Memory B cell (primary cell): ENCODE results near the gene ZIK1.
A peak's percentile ranks its signal among the peaks of the same experiment; 100 is the strongest.

ENCODE experiments used
- ATAC-seq: fragments of 150-1000 bp; cut with Tn5 transposase; 2 replicates; pipeline ENCODE4 v1.10.0; 2021; ENCODE audit warnings: low read depth, mild to moderate bottlenecking, moderate library complexity
- DNase-seq, 2 donors: peaks; one replicate each; pipeline ENCODE4 v3.0.0; 2022; ENCODE audit warnings: low spot score in 2 of 2
- H3K27ac Mint-ChIP-seq: one replicate; pipeline ENCODE4 v1.8.0; 2022; ENCODE audit warnings: mild to moderate bottlenecking, moderate library complexity, mixed read lengths
- H3K27me3 Mint-ChIP-seq: one replicate; pipeline ENCODE4 v1.8.0; 2022; ENCODE audit warnings: mixed read lengths
- H3K36me3 Mint-ChIP-seq: one replicate; pipeline ENCODE4 v1.8.0; 2022; ENCODE audit warnings: mild to moderate bottlenecking, mixed read lengths
- H3K4me1 Mint-ChIP-seq: one replicate; pipeline ENCODE4 v1.8.0; 2022; ENCODE audit warnings: mixed read lengths
- H3K4me3 Mint-ChIP-seq: one replicate; pipeline ENCODE4 v1.8.0; 2022; ENCODE audit warnings: mild to moderate bottlenecking, moderate library complexity, mixed read lengths
- H3K9me3 Mint-ChIP-seq: one replicate; pipeline ENCODE4 v1.8.0; 2022; ENCODE audit warnings: mixed read lengths

ZIK1 gene

DNA sequence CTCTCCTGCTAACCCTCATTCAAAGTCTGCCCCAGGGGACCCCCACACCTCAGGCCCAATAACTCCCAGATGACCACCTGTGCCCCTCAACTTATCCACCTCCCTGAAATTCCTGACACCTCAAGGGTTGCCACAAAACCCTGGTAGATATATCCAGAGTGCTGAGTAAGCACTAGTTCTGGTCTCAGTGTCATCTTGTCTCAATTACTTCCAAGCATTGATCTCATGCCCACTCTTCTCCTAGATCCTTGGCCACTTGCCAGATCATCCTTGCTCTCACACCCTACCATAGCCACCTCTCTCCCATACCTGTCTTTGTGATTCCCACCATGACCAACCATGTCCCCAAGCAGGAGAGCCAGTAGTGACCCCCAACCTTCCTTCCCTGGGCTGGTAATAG, 7.3 kb upstream of the ZIK1 start:
- ATAC-seq = no peak
- H3K9me3 Mint-ChIP-seq = peaks cover 28% of the 10 kb centered on the region
- no peak overlapping the region for H3K27ac Mint-ChIP-seq
- H3K4me1 Mint-ChIP-seq = peaks cover 15% of the 10 kb centered on the region
- no peak overlapping the region for H3K4me3 Mint-ChIP-seq
- no peak for DNase-seq
- peaks cover 61% of the 10 kb centered on the region for H3K36me3 Mint-ChIP-seq
- H3K27me3 Mint-ChIP-seq = no peaks in the 10 kb centered on the region

DNA sequence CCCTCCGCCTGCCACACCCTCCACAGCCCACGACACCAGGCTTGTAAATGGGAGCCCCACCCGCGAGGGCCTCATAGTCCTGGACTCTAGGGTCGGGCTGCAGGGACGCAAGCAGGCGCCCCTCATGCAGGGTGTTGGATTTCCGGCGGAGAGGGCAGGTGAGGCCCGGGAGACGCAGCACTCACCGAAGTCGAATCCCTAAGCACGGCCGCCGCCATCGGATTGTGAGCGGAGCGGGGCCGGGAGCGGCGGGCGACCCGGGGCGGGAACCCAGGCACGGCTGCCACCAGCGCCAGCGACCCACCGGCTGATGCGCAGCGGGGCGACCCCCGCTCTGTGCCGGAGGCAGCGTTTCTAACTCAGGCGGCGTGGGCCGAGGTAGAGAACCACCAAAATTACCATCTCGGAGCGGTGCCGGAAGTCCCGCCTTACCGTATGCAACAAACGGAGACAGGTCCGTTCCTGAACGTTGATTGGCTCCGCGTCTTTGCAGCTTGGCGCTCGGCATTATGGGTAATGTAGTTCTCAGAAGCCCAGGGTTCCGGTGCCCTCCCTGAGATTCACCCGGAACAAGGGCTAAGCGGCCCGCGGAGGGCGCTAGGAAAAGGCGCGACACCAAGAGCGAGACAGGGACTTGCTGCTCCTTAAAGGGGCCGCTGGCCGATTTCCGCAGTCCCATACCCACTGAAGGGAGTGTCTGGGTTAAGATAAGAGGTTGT, 5.3 kb upstream of the ZIK1 start, which contains the start of gene ZNF416:
ZNF416 (minus strand) TSS at position 425 of the 719 bp plus-strand sequence; CDS start at position 218, 207 bp downstream.
- ATAC-seq (peak; percentile 95), DNase-seq (peak; percentile 87 to 94)
- peaks cover 32% of the 10 kb centered on the region for H3K9me3 Mint-ChIP-seq
- H3K27me3 Mint-ChIP-seq = no peaks in the 10 kb centered on the region
- no peak within 1 kb of the TSS for H3K27ac Mint-ChIP-seq
- H3K36me3 Mint-ChIP-seq = peaks cover 42% of the 10 kb centered on the region
- H3K4me3 Mint-ChIP-seq = peak within 1 kb of the TSS; percentile 87
- peaks cover 15% of the 10 kb centered on the region for H3K4me1 Mint-ChIP-seq

DNA sequence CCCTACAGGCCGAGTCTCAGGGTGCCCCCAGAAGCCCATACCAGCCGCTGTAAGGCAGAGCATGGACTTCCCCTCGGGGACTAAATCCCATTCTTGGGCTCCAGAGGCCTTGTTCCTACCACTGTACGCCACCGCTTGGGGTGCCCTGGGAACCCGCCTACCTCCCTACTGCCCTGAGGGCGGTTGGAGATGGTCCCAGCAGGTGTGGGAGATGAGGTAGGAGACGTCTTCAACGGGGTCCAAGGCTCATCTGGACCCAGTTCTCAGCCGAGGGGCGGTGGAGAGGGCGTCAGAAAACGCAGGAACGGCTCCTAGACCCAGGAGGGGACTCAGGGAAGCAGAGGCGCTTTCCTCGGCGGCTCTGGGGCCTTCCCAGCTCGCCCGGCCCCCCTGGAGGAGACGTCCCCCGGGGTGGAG, 833 bp upstream of the ZIK1 start:
- Mint-ChIP-seq H3K9me3 (peaks cover 29% of the 10 kb centered on the region), H3K27me3 (no peaks in the 10 kb centered on the region), H3K4me3 (peak overlapping the region; percentile 96), H3K4me1 (peaks cover 12% of the 10 kb centered on the region), H3K27ac (peak overlapping the region; percentile 84), H3K36me3 (peaks cover 34% of the 10 kb centered on the region)
- ATAC-seq (no peak), DNase-seq (no peak)

DNA sequence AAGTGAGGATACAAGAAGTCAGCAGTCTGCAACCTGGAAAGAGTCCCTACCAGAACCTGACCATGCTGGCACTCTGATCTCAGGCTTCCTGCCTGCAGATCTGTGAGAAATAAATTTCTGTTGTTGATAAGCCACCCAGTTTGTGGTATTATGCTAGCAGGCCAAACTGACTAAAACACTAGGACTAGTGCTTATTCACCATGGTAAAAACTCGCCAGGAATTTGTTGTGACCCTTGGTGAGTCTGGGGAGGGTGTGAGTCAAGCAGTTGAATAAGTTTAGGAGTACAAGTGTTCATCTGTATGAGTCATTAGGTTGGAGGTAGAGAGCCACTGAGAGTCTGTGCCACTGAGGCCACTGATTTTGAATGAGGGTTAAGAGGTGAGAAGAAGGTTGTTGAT, 3.6 kb downstream of the ZIK1 start:
- Mint-ChIP-seq H3K9me3 (peaks cover 37% of the 10 kb centered on the region), H3K4me1 (peaks cover 10% of the 10 kb centered on the region), H3K36me3 (peaks cover 67% of the 10 kb centered on the region), H3K27ac (no peak overlapping the region), H3K4me3 (no peak overlapping the region), H3K27me3 (no peaks in the 10 kb centered on the region)
- no peak for ATAC-seq
- DNase-seq = no peak

DNA sequence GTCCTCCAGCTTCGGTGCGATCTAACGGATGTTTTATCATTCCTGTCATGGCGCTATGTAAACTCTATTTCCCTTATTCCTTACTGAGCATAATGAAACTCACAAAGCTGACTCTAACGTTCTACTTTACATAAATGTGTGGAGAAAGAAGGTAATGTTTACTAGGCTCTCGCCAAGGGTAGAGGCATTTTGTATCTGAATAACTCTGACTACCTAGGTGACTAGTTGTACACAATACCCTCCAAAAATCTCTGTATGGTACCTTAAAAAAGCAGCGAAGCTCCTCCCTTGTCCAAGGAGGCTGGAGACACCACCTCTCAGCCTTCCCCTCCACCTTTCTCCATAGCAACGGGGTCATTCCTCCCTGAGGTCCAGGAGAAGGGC, 15.4 kb downstream of the ZIK1 start:
- no peak overlapping the region for H3K27ac Mint-ChIP-seq
- ATAC-seq (peak; percentile 12), DNase-seq (no peak)
- H3K36me3 Mint-ChIP-seq = peaks cover 21% of the 10 kb centered on the region
- no peaks in the 10 kb centered on the region for H3K27me3 Mint-ChIP-seq
- H3K4me3 Mint-ChIP-seq = peak overlapping the region; percentile 85
- H3K9me3 Mint-ChIP-seq = peaks cover 14% of the 10 kb centered on the region
- H3K4me1 Mint-ChIP-seq = peaks cover 13% of the 10 kb centered on the region

DNA sequence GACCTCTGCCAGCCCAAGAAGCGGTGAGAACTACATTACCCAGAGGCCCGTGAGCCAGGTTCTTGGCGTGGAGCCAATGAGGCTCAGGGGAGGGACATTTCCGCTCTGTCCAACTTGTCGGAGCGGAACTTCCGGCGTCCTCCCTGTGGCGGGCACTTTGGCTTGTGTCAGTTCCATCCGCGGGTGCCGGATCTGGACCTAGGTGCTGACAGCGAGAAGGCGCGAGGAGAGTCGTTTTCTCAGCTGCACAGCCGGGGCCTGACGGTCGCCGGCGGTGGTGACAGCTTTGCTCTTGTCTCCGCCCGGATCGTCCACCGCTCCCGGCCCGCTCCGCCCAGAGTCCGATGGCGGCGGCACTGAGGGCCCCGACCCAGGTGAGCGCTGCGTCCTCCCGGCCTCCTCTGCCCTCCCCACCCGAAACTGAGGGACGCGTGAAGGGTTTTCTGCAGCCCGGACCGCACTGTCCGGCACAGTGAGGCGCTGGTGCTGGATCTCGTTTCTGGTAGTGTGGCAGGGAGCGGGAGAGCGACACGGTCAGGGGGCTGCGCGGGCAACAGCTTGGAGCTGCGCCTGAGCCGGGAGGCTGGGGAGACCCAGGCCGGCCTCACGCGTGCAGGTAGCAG, 15.9 kb downstream of the ZIK1 start, which contains the start of gene ZNF530:
ZNF530 (plus strand) TSS at position 125 of the 623 bp plus-strand sequence. CDS start 4,461 bp downstream, outside the sequence.
- peak; percentile 65 to 75 for DNase-seq
- Mint-ChIP-seq H3K27ac (no peak within 1 kb of the TSS), H3K9me3 (peaks cover 14% of the 10 kb centered on the region)

DNA sequence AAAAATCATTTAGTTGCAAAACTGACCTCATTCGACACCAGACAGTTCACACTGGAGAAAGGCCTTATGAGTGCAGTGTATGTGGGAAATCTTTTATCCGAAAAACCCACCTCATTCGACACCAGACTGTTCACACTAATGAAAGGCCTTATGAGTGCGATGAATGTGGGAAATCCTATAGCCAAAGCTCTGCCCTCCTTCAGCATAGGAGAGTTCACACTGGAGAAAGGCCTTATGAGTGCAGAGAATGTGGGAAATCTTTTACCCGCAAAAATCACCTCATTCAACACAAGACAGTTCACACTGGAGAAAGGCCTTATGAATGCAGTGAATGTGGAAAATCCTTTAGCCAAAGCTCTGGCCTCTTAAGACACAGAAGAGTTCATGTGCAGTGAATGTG, 23.0 kb downstream of the ZIK1 start:
- H3K36me3 Mint-ChIP-seq = peaks cover 57% of the 10 kb centered on the region
- H3K4me1 Mint-ChIP-seq = peaks cover 5% of the 10 kb centered on the region
- H3K9me3 Mint-ChIP-seq = peaks cover 16% of the 10 kb centered on the region
- no peak overlapping the region for H3K4me3 Mint-ChIP-seq
- H3K27ac Mint-ChIP-seq = no peak overlapping the region
- ATAC-seq (no peak), DNase-seq (no peak)
- H3K27me3 Mint-ChIP-seq = no peaks in the 10 kb centered on the region

More for the DNA sequence above, 15.9 kb downstream of the ZIK1 start, which contains the start of gene ZNF530:
- peaks cover 26% of the 10 kb centered on the region for H3K36me3 Mint-ChIP-seq
- peaks cover 13% of the 10 kb centered on the region for H3K4me1 Mint-ChIP-seq
- H3K4me3 Mint-ChIP-seq = peak within 1 kb of the TSS; percentile 85
- ATAC-seq = peak; percentile 99
- H3K27me3 Mint-ChIP-seq = no peaks in the 10 kb centered on the region

DNA sequence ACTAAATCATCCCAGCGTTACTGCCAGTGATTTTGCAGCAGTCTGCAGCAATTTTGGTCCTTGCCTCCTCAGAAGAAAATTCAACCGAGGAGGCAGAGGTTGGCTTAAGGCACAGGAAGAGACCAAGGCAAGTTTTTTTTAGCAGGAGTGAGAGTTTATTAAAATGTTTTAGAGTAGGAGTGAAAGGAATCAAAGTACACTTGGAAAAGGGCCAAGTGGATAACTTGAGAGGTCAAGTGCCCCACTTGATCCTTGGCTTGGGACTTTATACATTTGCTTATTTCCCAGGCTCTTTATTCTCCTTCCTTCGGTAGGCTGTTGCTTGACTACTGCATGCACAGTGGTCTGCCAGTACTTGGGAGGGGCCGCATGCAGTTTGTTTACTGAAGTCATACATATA, 27.2 kb downstream of the ZIK1 start:
- ATAC-seq (no peak), DNase-seq (no peak)
- peaks cover 40% of the 10 kb centered on the region for H3K36me3 Mint-ChIP-seq
- H3K9me3 Mint-ChIP-seq = peaks cover 19% of the 10 kb centered on the region
- H3K4me3 Mint-ChIP-seq = no peak overlapping the region
- H3K27me3 Mint-ChIP-seq = no peaks in the 10 kb centered on the region
- H3K27ac Mint-ChIP-seq = no peak overlapping the region
- peaks cover 15% of the 10 kb centered on the region for H3K4me1 Mint-ChIP-seq

DNA sequence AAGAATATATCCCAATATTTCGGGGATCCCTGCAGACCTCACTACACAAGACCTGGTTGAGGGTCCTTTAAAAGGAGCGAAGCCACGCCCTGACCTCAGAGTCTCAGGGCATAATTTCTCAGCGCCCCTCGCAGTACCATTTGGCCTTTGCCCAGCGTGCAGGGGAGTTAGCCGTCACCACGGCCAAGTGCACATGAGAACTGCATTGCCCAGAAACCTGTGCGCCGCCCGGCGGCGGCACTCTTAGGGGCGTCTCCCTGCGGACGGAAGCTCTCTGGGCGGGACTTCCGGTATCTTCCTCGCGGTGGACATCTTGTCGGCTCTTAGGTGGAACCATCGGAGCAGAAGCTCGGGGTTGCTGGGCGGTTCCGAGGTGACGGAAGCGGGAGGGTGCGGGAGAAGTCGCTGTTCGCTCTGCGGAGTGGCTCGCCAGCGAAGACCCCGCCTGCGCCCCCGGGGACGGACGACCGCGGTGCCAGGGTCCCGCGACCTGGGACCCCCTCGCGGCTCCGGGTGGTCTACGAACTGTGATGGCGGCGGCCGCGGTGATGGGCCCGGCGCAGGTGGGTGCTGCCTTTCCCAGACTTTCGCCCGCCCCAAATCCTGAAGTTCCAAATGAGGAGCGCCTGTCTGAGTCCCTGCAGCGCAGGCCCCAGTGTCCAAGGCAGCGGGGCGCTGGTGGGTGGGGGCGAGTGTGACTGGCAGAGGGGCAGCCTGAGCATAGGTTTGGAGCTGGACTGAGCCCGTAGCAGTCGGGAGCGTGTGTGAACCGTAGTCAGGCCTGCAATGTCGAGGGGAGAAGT, 30.2 kb downstream of the ZIK1 start, which contains the start of gene ZNF134:
ZNF134 (plus strand) TSS at position 302 of the 803 bp plus-strand sequence. CDS start 5,227 bp downstream, outside the sequence.
- ATAC-seq (peak; percentile 100), DNase-seq (peak; percentile 84 to 85)
- Mint-ChIP-seq H3K9me3 (peaks cover 39% of the 10 kb centered on the region), H3K27me3 (no peaks in the 10 kb centered on the region), H3K4me1 (peaks cover 31% of the 10 kb centered on the region), H3K27ac (peak within 1 kb of the TSS; percentile 85), H3K36me3 (peaks cover 50% of the 10 kb centered on the region), H3K4me3 (peak within 1 kb of the TSS; percentile 85)

DNA sequence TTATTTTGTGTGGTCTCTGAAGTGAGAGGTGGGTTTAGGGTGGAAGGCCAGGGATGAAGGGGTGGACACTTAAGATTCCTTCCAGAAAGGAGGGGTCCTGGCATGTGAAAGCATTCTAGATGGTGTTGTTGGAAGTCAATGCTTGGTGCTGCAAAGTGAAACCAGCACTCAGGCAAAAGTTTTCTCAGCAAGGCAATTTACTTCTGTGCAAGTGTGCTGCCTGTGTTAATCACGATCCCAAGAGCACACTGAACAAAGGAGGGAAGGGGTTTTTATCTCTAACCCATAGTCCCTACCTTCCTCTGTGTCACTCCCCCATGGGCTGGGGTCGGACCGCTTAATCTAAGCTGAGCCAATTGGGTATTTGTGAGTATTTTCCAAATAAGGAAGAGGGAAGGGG, 31.4 kb downstream of the ZIK1 start:
- DNase-seq (no peak), ATAC-seq (no peak)
- H3K27ac Mint-ChIP-seq = peak overlapping the region; percentile 85
- H3K36me3 Mint-ChIP-seq = peaks cover 62% of the 10 kb centered on the region
- H3K27me3 Mint-ChIP-seq = no peaks in the 10 kb centered on the region
- peaks cover 31% of the 10 kb centered on the region for H3K4me1 Mint-ChIP-seq
- peaks cover 41% of the 10 kb centered on the region for H3K9me3 Mint-ChIP-seq
- H3K4me3 Mint-ChIP-seq = peak overlapping the region; percentile 85

DNA sequence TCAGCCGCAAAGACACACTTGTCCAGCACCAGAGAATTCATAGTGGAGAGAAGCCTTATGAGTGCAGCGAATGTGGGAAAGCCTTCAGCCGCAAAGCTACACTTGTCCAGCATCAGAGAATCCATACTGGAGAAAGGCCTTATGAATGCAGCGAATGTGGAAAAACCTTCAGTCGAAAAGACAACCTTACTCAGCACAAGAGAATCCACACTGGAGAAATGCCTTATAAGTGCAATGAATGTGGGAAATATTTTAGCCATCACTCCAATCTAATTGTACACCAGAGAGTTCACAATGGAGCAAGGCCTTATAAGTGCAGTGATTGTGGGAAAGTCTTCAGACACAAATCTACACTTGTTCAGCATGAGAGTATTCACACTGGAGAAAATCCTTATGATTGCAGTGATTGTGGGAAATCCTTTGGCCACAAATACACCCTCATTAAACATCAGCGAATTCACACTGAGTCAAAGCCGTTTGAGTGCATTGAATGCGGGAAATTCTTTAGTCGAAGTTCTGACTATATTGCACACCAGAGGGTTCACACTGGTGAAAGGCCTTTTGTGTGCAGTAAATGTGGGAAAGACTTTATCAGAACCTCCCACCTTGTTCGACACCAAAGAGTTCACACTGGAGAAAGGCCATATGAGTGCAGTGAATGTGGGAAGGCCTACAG, 36.9 kb downstream of the ZIK1 start:
- Mint-ChIP-seq H3K27ac (no peak overlapping the region), H3K36me3 (peaks cover 78% of the 10 kb centered on the region), H3K9me3 (peaks cover 30% of the 10 kb centered on the region), H3K27me3 (no peaks in the 10 kb centered on the region), H3K4me1 (peaks cover 18% of the 10 kb centered on the region), H3K4me3 (no peak overlapping the region)
- ATAC-seq = no peak
- no peak for DNase-seq

DNA sequence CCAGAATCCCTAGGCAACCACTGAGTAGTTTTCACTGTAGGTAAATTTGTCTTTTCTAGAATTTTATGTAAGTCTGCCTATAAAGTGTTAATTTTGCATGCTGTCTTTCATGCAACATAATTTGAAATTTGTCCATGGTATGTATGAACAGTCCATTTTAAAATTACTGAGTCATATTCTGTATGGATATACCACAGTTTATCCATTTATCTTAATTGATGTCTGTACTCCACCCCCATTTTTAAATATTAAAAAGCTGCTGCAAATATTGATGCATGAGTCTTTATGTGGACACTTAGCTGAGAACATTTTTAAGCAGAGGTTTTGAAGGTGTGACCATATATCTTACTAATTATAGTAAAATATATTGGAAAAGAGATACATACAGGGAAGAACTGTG, 39.1 kb downstream of the ZIK1 start:
- Mint-ChIP-seq H3K9me3 (peaks cover 17% of the 10 kb centered on the region), H3K4me3 (no peak overlapping the region), H3K27me3 (no peaks in the 10 kb centered on the region), H3K4me1 (peaks cover 3% of the 10 kb centered on the region), H3K27ac (no peak overlapping the region), H3K36me3 (peaks cover 57% of the 10 kb centered on the region)
- DNase-seq (no peak), ATAC-seq (no peak)

DNA sequence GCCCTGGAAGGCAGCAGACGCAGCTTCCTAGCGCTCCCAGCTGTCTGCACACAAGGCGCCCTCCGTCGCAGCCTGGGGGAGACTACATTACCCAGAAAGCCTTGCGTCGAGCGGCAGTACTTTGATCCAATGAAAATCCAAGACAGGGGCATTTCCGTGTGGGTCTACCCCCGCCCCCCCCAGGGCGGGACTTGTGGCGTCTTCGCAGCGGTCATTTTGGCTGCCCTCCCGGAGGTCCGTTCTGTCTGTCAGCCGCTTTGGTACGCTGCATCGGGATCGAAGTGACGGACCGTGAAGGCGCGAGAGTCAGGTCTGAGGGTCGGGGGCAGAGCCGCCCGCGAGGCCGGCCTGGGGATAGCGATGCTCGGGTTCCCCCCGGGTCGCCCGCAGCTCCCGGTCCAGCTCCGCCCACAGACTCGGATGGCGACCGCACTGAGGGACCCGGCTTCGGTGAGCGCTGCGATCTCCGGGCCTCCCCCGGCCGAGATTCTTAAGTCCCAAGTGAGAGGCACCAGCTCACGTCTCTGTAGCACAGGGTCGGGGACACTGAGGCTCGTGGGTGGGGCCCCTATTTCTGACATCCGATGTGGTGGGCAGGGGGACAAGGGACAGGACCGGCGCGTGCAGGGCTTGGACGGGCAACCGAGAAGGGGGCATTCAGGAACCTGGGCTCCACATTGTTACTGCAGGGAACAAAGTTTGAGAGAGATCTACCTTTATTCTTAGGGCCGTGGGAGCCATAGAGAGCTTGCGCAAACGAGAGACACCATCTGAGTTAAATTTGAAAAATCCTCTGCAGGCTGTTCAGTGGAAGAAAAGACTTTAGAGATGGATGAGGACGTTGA, 49.3 kb downstream of the ZIK1 start, which contains the start of gene ZNF211:
ZNF211 (plus strand) TSS at position 182 of the 845 bp plus-strand sequence; CDS start at position 361, 179 bp downstream.
- H3K9me3 Mint-ChIP-seq = peaks cover 15% of the 10 kb centered on the region

More for the DNA sequence above, 49.3 kb downstream of the ZIK1 start, which contains the start of gene ZNF211:
- peak within 1 kb of the TSS; percentile 88 for H3K4me3 Mint-ChIP-seq
- H3K27ac Mint-ChIP-seq = peak within 1 kb of the TSS; percentile 63
- ATAC-seq = peak; percentile 100
- H3K36me3 Mint-ChIP-seq = peaks cover 29% of the 10 kb centered on the region
- H3K27me3 Mint-ChIP-seq = no peaks in the 10 kb centered on the region
- DNase-seq = peak; percentile 78 to 79
- H3K4me1 Mint-ChIP-seq = peaks cover 19% of the 10 kb centered on the region
